Karpas-422 (cell line): ENCODE measurements around the gene OLR1. TPM values are rescaled to one million over a fixed set of nuclear protein-coding genes. Genes with fewer than 3 reads are reported as not detected.
"Not testable (repeated sequence)": the region's sequence is repeated elsewhere in the genome, so short reads cannot be mapped to it uniquely, and the experiment has no call there.

Experiments
- DNase-seq: peaks from one replicate; pipeline ENCODE4 v3.0.0-alpha.2; 2015
- H2AFZ ChIP-seq: fragments of 200-600 bp; sonication (generic); 2 replicates; pipeline ENCODE4 v1.6.1; 2014; ENCODE audit warnings: antibody characterized with exemption, low read length, mixed read lengths
- H3K27ac ChIP-seq: fragments of 200-600 bp; sonication (generic); 2 replicates; pipeline ENCODE4 v1.5.1; 2014; ENCODE audit warnings: mild to moderate bottlenecking, low read length, moderate library complexity
- H3K27me3 ChIP-seq: fragments of 200-600 bp; sonication (generic); 2 replicates; pipeline ENCODE4 v1.6.1; 2014; ENCODE audit warnings: low read length, mixed read lengths
- H3K36me3 ChIP-seq: fragments of 200-600 bp; sonication (generic); 2 replicates; pipeline ENCODE4 v1.6.1; 2014; ENCODE audit warnings: low read length, mixed read lengths; ENCODE audit not compliant: insufficient read depth
- H3K4me1 ChIP-seq: fragments of 200-600 bp; sonication (generic); 2 replicates; pipeline ENCODE4 v1.6.1; 2014; ENCODE audit warnings: mild to moderate bottlenecking, low read length, mixed read lengths
- H3K4me2 ChIP-seq: fragments of 200-600 bp; sonication (generic); 2 replicates; pipeline ENCODE4 v1.6.1; 2014; ENCODE audit warnings: low read length, low read depth, mild to moderate bottlenecking; ENCODE audit not compliant: poor library complexity, severe bottlenecking
- H3K4me3 ChIP-seq: fragments of 200-600 bp; sonication (generic); 2 replicates; pipeline ENCODE4 v1.5.1; 2014; ENCODE audit warnings: mild to moderate bottlenecking, antibody characterized with exemption, low read length, mixed read lengths
- H3K79me2 ChIP-seq: fragments of 200-600 bp; sonication (generic); 2 replicates; pipeline ENCODE4 v1.6.1; 2014; ENCODE audit warnings: mild to moderate bottlenecking, low read length, mixed read lengths
- H3K9ac ChIP-seq: fragments of 200-600 bp; sonication (generic); 2 replicates; pipeline ENCODE4 v1.6.0; 2014; ENCODE audit warnings: low read length
- H3K9me2 ChIP-seq: fragments of 200-600 bp; sonication (generic), shearing (Covaris generic); replicated peaks from 2 replicates; pipeline ENCODE4 v1.6.0; 2014; ENCODE audit warnings: mild to moderate bottlenecking, low read length, moderate library complexity; ENCODE audit not compliant: insufficient read depth
- H3K9me3 ChIP-seq: fragments of 300-700, 200-600 bp; sonication (generic); 2 replicates; pipeline ENCODE4 v1.6.1; 2014; ENCODE audit warnings: low read length, mixed read lengths
- H4K20me1 ChIP-seq: fragments of 200-600 bp; sonication (generic); 2 replicates; pipeline ENCODE4 v1.6.1; 2014; ENCODE audit warnings: mild to moderate bottlenecking, antibody characterized with exemption, low read length, low read depth; ENCODE audit not compliant: insufficient read depth
- total RNA-seq: library from RNA; depleted of rRNA; stranded (reverse); fragments of >200 nt; shearing (Covaris generic); gene quantifications from 2 replicates; pipeline ENCODE4 v1.2.3, GENCODE V29; 2014; ENCODE audit warnings: low replicate concordance

OLR1 gene
- total RNA-seq, 1 experiment from 2014 or later, result not detected

DNA sequence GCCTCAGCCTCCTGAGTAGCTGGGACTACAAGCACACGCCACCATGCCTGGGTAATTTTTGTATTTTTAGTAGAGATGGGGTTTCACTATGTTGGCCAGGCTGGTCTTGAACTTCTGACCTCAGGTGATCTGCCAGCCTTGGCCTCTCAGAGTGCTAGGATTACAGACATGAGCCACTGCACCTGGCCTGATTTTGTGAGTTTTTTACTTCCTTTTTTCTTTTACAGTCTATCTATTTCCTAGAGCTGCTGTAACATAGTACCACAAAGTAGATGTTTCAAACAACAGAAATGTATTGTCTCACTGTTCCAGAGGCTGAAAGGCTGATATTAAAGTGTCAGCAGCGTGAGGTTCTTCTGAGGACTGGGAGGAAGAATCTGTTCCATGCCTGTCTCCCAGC lies 32.6 kb upstream of the OLR1 start:
- not testable (repeated sequence) for H3K4me2 ChIP-seq, H2AFZ ChIP-seq, H4K20me1 ChIP-seq, H3K27ac ChIP-seq, H3K4me1 ChIP-seq, H3K9ac ChIP-seq, DNase-seq, H3K4me3 ChIP-seq, H3K9me3 ChIP-seq, H3K27me3 ChIP-seq, H3K79me2 ChIP-seq, H3K36me3 ChIP-seq, H3K9me2 ChIP-seq

DNA sequence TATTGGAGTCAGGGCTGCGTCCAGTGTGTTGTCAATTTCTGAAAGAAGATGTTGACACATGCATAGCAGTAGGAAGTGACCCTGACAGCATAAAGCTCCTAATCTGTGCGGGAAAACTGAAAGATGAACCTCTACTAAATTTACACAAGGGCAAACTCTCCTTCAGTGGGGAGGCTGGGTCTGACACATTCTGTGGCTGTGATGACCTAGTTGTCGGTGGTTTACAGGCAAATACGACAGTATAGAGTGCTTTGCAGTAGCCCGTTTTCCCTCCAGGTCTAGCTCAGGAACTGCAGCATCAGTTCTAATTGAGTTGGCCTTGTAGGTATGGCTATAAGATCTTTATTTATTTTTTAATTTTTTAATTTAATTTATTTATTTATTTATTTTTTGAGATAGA lies 25.9 kb upstream of the OLR1 start:
- Histone ChIP-seq H3K4me3 (no peak overlapping the region), H3K4me1 (peaks cover 11% of the 10 kb centered on the region), H3K4me2 (no peak overlapping the region), H3K9ac (no peak overlapping the region), H2AFZ (no peak overlapping the region), H3K27ac (no peak overlapping the region), H3K36me3 (no peaks in the 10 kb centered on the region), H4K20me1 (no peaks in the 10 kb centered on the region), H3K79me2 (no peaks in the 10 kb centered on the region), H3K27me3 (no peaks in the 10 kb centered on the region), H3K9me2 (no peaks in the 10 kb centered on the region), H3K9me3 (no peaks in the 10 kb centered on the region)
- no peak for DNase-seq

GRCh38 chr12:10196210-10196609 lies 24.3 kb upstream of the OLR1 start:
- H4K20me1 ChIP-seq, result no peaks in the 10 kb centered on the region
- H3K27ac ChIP-seq, result no peak overlapping the region
- H3K9me2 ChIP-seq, result no peaks in the 10 kb centered on the region
- no peak overlapping the region for H3K4me2 ChIP-seq
- H3K27me3 ChIP-seq, result no peaks in the 10 kb centered on the region
- H3K9ac ChIP-seq, result no peak overlapping the region
- no peaks in the 10 kb centered on the region for H3K36me3 ChIP-seq
- peak; percentile 60 for DNase-seq
- H3K79me2 ChIP-seq, result no peaks in the 10 kb centered on the region
- peaks cover 11% of the 10 kb centered on the region for H3K4me1 ChIP-seq
- no peak overlapping the region for H3K4me3 ChIP-seq
- H2AFZ ChIP-seq, result no peak overlapping the region
- H3K9me3 ChIP-seq, result no peaks in the 10 kb centered on the region

GRCh38 chr12:10194160-10194670 lies 22.3 kb upstream of the OLR1 start:
- Histone ChIP-seq H3K4me2 (no peak overlapping the region), H2AFZ (no peak overlapping the region), H3K9ac (no peak overlapping the region), H3K27me3 (no peaks in the 10 kb centered on the region), H3K36me3 (no peaks in the 10 kb centered on the region), H4K20me1 (no peaks in the 10 kb centered on the region), H3K4me1 (peaks cover 11% of the 10 kb centered on the region), H3K4me3 (no peak overlapping the region), H3K9me2 (no peaks in the 10 kb centered on the region), H3K9me3 (no peaks in the 10 kb centered on the region), H3K79me2 (no peaks in the 10 kb centered on the region), H3K27ac (no peak overlapping the region)
- DNase-seq, result no peak

GRCh38 chr12:10191865-10192264 lies 19.9 kb upstream of the OLR1 start:
- Histone ChIP-seq H3K79me2 (no peaks in the 10 kb centered on the region), H3K27me3 (no peaks in the 10 kb centered on the region), H3K4me3 (no peak overlapping the region), H3K9ac (no peak overlapping the region), H3K9me2 (no peaks in the 10 kb centered on the region), H3K4me2 (no peak overlapping the region), H3K27ac (no peak overlapping the region), H2AFZ (no peak overlapping the region), H3K4me1 (peaks cover 10% of the 10 kb centered on the region), H3K9me3 (no peaks in the 10 kb centered on the region), H4K20me1 (no peaks in the 10 kb centered on the region), H3K36me3 (no peaks in the 10 kb centered on the region)
- no peak for DNase-seq

GRCh38 chr12:10190558-10191388 lies 18.8 kb upstream of the OLR1 start:
- no peak overlapping the region for H2AFZ ChIP-seq
- no peaks in the 10 kb centered on the region for H3K27me3 ChIP-seq
- no peaks in the 10 kb centered on the region for H3K36me3 ChIP-seq
- no peaks in the 10 kb centered on the region for H3K9me2 ChIP-seq
- H3K27ac ChIP-seq, result no peak overlapping the region
- no peak overlapping the region for H3K9ac ChIP-seq
- no peak overlapping the region for H3K4me2 ChIP-seq
- H3K9me3 ChIP-seq, result no peaks in the 10 kb centered on the region
- H4K20me1 ChIP-seq, result no peaks in the 10 kb centered on the region
- no peaks in the 10 kb centered on the region for H3K4me1 ChIP-seq
- H3K79me2 ChIP-seq, result no peaks in the 10 kb centered on the region
- no peak overlapping the region for H3K4me3 ChIP-seq
- DNase-seq, result peak; percentile 78

- H3K4me3 ChIP-seq, result no peak overlapping the region
- no peak overlapping the region for H3K4me2 ChIP-seq
- H3K79me2 ChIP-seq, result no peaks in the 10 kb centered on the region
- no peaks in the 10 kb centered on the region for H3K4me1 ChIP-seq
- no peaks in the 10 kb centered on the region for H3K36me3 ChIP-seq
- DNase-seq, result no peak
- no peak overlapping the region for H3K27ac ChIP-seq
- H2AFZ ChIP-seq, result no peak overlapping the region
- no peaks in the 10 kb centered on the region for H4K20me1 ChIP-seq
- H3K9me2 ChIP-seq, result no peaks in the 10 kb centered on the region
- no peaks in the 10 kb centered on the region for H3K9me3 ChIP-seq
- H3K27me3 ChIP-seq, result no peaks in the 10 kb centered on the region
- no peak overlapping the region for H3K9ac ChIP-seq
These were observed 17.7 kb upstream of the OLR1 start for GRCh38 chr12:10189653-10190052.

GRCh38 chr12:10186958-10187357 lies 15.0 kb upstream of the OLR1 start:
- H3K4me2 ChIP-seq, H3K9ac ChIP-seq, H3K9me3 ChIP-seq, H3K36me3 ChIP-seq, H3K79me2 ChIP-seq, H4K20me1 ChIP-seq, H2AFZ ChIP-seq, H3K27me3 ChIP-seq, H3K27ac ChIP-seq, DNase-seq, H3K9me2 ChIP-seq, H3K4me1 ChIP-seq, H3K4me3 ChIP-seq: not testable (repeated sequence)
